GM23248 (cell line): ENCODE results near the gene USP25. TPM values are rescaled to one million over a fixed set of nuclear protein-coding genes. Genes with fewer than 3 reads are reported as not detected.

Experiments used
- DNase-seq: peaks from one replicate; pipeline ENCODE4 v3.0.0-alpha.2; 2015
- H2AFZ ChIP-seq: fragments of 200-600 bp; sonication (generic); 2 replicates; pipeline ENCODE4 v1.6.1; 2016; ENCODE audit warnings: antibody characterized with exemption
- H3F3A ChIP-seq: fragments of 200-600 bp; sonication (generic); 2 replicates; pipeline ENCODE4 v1.6.1; 2016; ENCODE audit warnings: mild to moderate bottlenecking, antibody characterized with exemption, mixed run types; ENCODE audit not compliant: insufficient read depth
- H3K27ac ChIP-seq: fragments of 200-600 bp; sonication (generic); 2 replicates; pipeline ENCODE4 v1.5.1; 2016; ENCODE audit warnings: mild to moderate bottlenecking
- H3K27me3 ChIP-seq: fragments of 200-600 bp; sonication (generic); replicated peaks from 2 replicates; pipeline ENCODE4 v1.6.1; 2016; ENCODE audit warnings: mild to moderate bottlenecking; ENCODE audit not compliant: insufficient read depth
- H3K36me3 ChIP-seq: fragments of 200-600 bp; sonication (generic); 2 replicates; pipeline ENCODE4 v1.6.1; 2016; ENCODE audit warnings: low read depth, mild to moderate bottlenecking
- H3K4me1 ChIP-seq: fragments of 200-600 bp; sonication (generic); 2 replicates; pipeline ENCODE4 v1.6.1; 2016; ENCODE audit warnings: mild to moderate bottlenecking; ENCODE audit not compliant: insufficient read depth
- H3K4me2 ChIP-seq: fragments of 200-600 bp; sonication (generic); one replicate; pipeline ENCODE4 v1.6.1; 2016; ENCODE audit warnings: mild to moderate bottlenecking; ENCODE audit not compliant: unreplicated experiment
- H3K4me3 ChIP-seq: fragments of 200-600 bp; sonication (generic); 2 replicates; pipeline ENCODE4 v1.5.1; 2016; ENCODE audit warnings: mild to moderate bottlenecking
- H3K79me2 ChIP-seq: fragments of 200-600 bp; sonication (generic); 2 replicates; pipeline ENCODE4 v1.6.1; 2016; ENCODE audit warnings: mild to moderate bottlenecking; ENCODE audit not compliant: insufficient read depth
- H3K9ac ChIP-seq: fragments of 200-600 bp; sonication (generic); 2 replicates; pipeline ENCODE4 v1.6.1; 2016; ENCODE audit warnings: mild to moderate bottlenecking
- H3K9me2 ChIP-seq: fragments of 200-600 bp; sonication (generic); 2 replicates; pipeline ENCODE4 v1.6.1; 2016; ENCODE audit warnings: mixed run types, mild to moderate bottlenecking, moderate library complexity; ENCODE audit not compliant: insufficient read depth
- H3K9me3 ChIP-seq: fragments of 200-600 bp; sonication (generic); one replicate; pipeline ENCODE4 v1.6.1; 2017; ENCODE audit warnings: low read depth
- H4K20me1 ChIP-seq: fragments of 200-600 bp; sonication (generic); 2 replicates; pipeline ENCODE4 v1.6.0; 2016; ENCODE audit not compliant: insufficient read depth
- EZH2 ChIP-seq: fragments of 200-600 bp; sonication (generic); IDR thresholded peaks from 2 replicates; pipeline ENCODE4 v1.6.1; 2018; ENCODE audit warnings: antibody characterized with exemption, mild to moderate bottlenecking; ENCODE audit not compliant: insufficient read depth, poor library complexity, severe bottlenecking
- EZH2phosphoT487 ChIP-seq: fragments of 200-600 bp; sonication (generic); IDR thresholded peaks from 2 replicates; pipeline ENCODE4 v1.6.1; 2018; ENCODE audit warnings: antibody characterized with exemption, moderate library complexity, mild to moderate bottlenecking, low read depth; ENCODE audit not compliant: insufficient read depth
- WGBS, 2 experiments: methylation state at CpG; one replicate each; pipeline ENCODE4 v1.1.6; 2015 to 2017; ENCODE audit warnings: low lambda C conversion rate in 2 of 2, low coverage in 1 of 2; ENCODE audit errors: missing lambda C conversion rate in 2 of 2; 5-methylcytosine and 5-hydroxymethylcytosine counted together
- in situ Hi-C: fragments of 300-500 bp; cut with MboI; formaldehyde crosslinking; loops from 2 replicates; pipeline ENCODE4 v1.15.0; 2020
- polyA plus RNA-seq: library from polyadenylated mRNA; unstranded; fragments of >200 nt; fragmentation: Nextera tagmentation; extraction: Ambion mirVana; gene quantifications from 2 replicates; pipeline ENCODE4 v1.2.1, GENCODE V29; 2016
- total RNA-seq: library from RNA; depleted of rRNA; stranded (reverse); fragments of >200 nt; shearing (Covaris generic); gene quantifications from 2 replicates; pipeline ENCODE4 v1.2.3, GENCODE V29; 2014

The USP25 gene
- total and polyA plus RNA-seq, 2 experiments from 2014 or later, result 5.8 to 41.5 TPM

- H3K4me2 ChIP-seq, result no peak overlapping the region
- no peaks in the 10 kb centered on the region for H3K9me2 ChIP-seq
- no peak overlapping the region for H3K27ac ChIP-seq
- H3K9ac ChIP-seq, result no peak overlapping the region
- no peak overlapping the region for H2AFZ ChIP-seq
- in situ Hi-C loops, result no loop called here
- H3K4me3 ChIP-seq, result no peak overlapping the region
- H4K20me1 ChIP-seq, result no peaks in the 10 kb centered on the region
- H3F3A ChIP-seq, result no peaks in the 10 kb centered on the region
- WGBS, 2 experiments, result 48 to 55% methylated on average over 2 of the region's 2 CpGs
- H3K9me3 ChIP-seq, result no peaks in the 10 kb centered on the region
- DNase-seq, result no peak
- TF ChIP-seq EZH2phosphoT487 (no peak), EZH2 (no peak)
- no peaks in the 10 kb centered on the region for H3K79me2 ChIP-seq
- H3K4me1 ChIP-seq, result no peaks in the 10 kb centered on the region
- peaks cover 9% of the 10 kb centered on the region; the same call in 1 of the 2 replicates for H3K36me3 ChIP-seq
- no peaks in the 10 kb centered on the region for H3K27me3 ChIP-seq
Observed at GRCh38 chr21:15857740-15858139, 128.0 kb downstream of the USP25 start.

GRCh38 chr21:15860541-15860940 lies 130.8 kb downstream of the USP25 start:
- Histone ChIP-seq H3K9ac (no peak overlapping the region), H3K4me1 (no peaks in the 10 kb centered on the region), H3K27ac (no peak overlapping the region), H3K36me3 (peaks cover 13% of the 10 kb centered on the region; the same call in 1 of the 2 replicates), H3K4me2 (no peak overlapping the region), H3K79me2 (no peaks in the 10 kb centered on the region), H3K9me2 (no peaks in the 10 kb centered on the region), H3F3A (no peaks in the 10 kb centered on the region), H4K20me1 (no peaks in the 10 kb centered on the region), H2AFZ (no peak overlapping the region), H3K4me3 (no peak overlapping the region), H3K9me3 (no peaks in the 10 kb centered on the region), H3K27me3 (no peaks in the 10 kb centered on the region)
- in situ Hi-C loops, result no loop called here
- TF ChIP-seq EZH2phosphoT487 (no peak), EZH2 (no peak)
- no peak for DNase-seq

GRCh38 chr21:15868940-15869339 lies 139.2 kb downstream of the USP25 start:
- no peak for DNase-seq
- Histone ChIP-seq H3K36me3 (peaks cover 24% of the 10 kb centered on the region), H3K9me2 (no peaks in the 10 kb centered on the region), H3K27me3 (no peaks in the 10 kb centered on the region), H3K9me3 (no peaks in the 10 kb centered on the region), H3K4me3 (no peak overlapping the region), H3K79me2 (no peaks in the 10 kb centered on the region), H4K20me1 (no peaks in the 10 kb centered on the region), H3F3A (no peaks in the 10 kb centered on the region), H2AFZ (no peak overlapping the region), H3K27ac (no peak overlapping the region), H3K4me2 (no peak overlapping the region), H3K4me1 (no peaks in the 10 kb centered on the region), H3K9ac (no peak overlapping the region)
- in situ Hi-C loops, result no loop called here
- no peak for TF ChIP-seq EZH2phosphoT487
- TF ChIP-seq EZH2, result no peak
- WGBS, 2 experiments, result 98% methylated on average over 4 of the region's 4 CpGs

GRCh38 chr21:15870819-15871218 lies 141.0 kb downstream of the USP25 start:
- no peak for TF ChIP-seq EZH2
- TF ChIP-seq EZH2phosphoT487, result no peak
- Histone ChIP-seq H3K4me3 (no peak overlapping the region), H3K9me3 (no peaks in the 10 kb centered on the region), H4K20me1 (no peaks in the 10 kb centered on the region), H3K27ac (no peak overlapping the region), H3K79me2 (no peaks in the 10 kb centered on the region), H3F3A (no peaks in the 10 kb centered on the region), H3K9me2 (no peaks in the 10 kb centered on the region), H3K27me3 (no peaks in the 10 kb centered on the region), H3K9ac (no peak overlapping the region), H3K4me2 (no peak overlapping the region), H2AFZ (no peak overlapping the region), H3K36me3 (peaks cover 36% of the 10 kb centered on the region), H3K4me1 (no peaks in the 10 kb centered on the region)
- WGBS, 2 experiments, result 97 to 98% methylated on average over 4 of the region's 4 CpGs
- no peak for DNase-seq
- in situ Hi-C loops, result no loop called here

GRCh38 chr21:15872236-15872635 lies 142.5 kb downstream of the USP25 start:
- no peaks in the 10 kb centered on the region for H3K27me3 ChIP-seq
- no peak overlapping the region for H3K4me3 ChIP-seq
- no peaks in the 10 kb centered on the region for H3K4me1 ChIP-seq
- peaks cover 34% of the 10 kb centered on the region for H3K36me3 ChIP-seq
- no peak for TF ChIP-seq EZH2
- TF ChIP-seq EZH2phosphoT487, result no peak
- H4K20me1 ChIP-seq, result no peaks in the 10 kb centered on the region
- H3K4me2 ChIP-seq, result no peak overlapping the region
- H2AFZ ChIP-seq, result no peak overlapping the region
- in situ Hi-C loops, result no loop called here
- no peak overlapping the region for H3K27ac ChIP-seq
- H3K79me2 ChIP-seq, result no peaks in the 10 kb centered on the region
- H3K9me3 ChIP-seq, result no peaks in the 10 kb centered on the region
- no peaks in the 10 kb centered on the region for H3K9me2 ChIP-seq
- H3F3A ChIP-seq, result no peaks in the 10 kb centered on the region
- no peak for DNase-seq
- no peak overlapping the region for H3K9ac ChIP-seq
- 95 to 99% methylated on average over 4 of the region's 4 CpGs for WGBS, 2 experiments
